HCEC 1CT (cell line): ENCODE data around the gene HBEGF.

Experiments
- DNase-seq: peaks from one replicate; pipeline ENCODE4 v3.0.0-alpha.2; 2017

HBEGF gene, protein sequence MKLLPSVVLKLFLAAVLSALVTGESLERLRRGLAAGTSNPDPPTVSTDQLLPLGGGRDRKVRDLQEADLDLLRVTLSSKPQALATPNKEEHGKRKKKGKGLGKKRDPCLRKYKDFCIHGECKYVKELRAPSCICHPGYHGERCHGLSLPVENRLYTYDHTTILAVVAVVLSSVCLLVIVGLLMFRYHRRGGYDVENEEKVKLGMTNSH

DNA sequence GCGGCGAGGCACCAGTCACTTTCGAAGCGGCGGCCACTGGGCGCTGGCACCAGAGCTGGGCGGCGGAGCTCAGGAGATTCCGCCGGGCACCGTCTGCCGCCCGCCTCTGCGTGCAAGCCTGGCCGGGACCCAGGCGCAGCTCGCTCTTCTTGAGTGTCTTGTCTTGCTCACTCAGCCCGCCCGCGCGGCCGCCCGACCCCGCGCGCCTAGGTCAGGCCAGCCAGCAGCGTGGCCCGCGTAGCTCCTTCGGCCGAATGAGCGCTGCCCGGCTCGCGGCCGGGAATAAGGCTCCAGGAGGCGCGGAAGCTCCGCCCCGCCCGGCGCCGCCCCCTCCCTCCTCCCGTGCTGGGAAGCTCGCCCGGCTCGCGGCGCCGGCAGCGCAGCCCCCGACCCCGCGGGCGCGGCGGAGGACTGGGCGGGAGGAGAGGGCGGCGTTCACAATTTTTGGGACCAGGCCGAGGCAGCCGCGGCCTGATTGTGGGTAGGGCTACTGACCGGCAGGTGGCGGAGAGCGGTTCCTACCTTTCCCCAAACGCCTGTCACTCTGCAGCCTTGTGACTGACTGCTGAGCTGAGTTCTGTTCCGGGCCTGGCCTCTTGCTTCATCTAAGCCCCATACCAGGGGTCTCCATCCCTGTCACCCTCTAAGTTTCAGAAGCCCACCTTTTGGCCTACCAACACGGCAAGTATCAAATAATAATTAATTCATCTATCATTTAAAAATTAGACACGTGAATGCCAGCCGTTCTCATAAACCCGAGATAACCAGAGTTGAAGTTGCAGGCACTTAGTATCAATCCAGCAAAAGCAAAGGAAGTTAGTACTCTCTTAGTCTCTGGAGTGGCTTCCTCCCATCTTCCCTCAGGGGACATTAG lies at the start of gene HBEGF:
HBEGF (minus strand) TSS at position 256 of the 874 bp plus-strand sequence. CDS start 275 bp downstream, outside the sequence.
- peak; percentile 70 for DNase-seq

DNA sequence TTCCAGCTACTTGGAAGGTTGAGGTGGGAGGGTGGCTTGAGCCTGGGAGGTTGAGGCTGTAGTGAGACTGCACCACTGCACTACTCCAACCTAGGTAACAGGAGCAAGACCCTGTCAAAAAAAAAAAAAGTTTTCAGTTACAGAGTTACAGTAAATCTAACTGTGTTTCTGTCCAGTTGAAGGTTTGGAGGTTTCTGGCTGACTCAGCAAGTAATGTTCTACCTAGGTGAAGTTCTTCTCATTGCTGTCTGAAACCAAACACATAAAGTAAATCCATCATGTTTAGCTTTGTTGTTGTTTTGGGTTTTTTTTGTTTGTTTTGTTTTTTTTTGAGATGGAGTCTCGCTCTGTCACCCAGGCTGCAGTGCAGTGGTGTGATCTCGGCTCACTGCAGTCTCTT lies 47.3 kb upstream of the HBEGF start:
- no peak for DNase-seq

DNA sequence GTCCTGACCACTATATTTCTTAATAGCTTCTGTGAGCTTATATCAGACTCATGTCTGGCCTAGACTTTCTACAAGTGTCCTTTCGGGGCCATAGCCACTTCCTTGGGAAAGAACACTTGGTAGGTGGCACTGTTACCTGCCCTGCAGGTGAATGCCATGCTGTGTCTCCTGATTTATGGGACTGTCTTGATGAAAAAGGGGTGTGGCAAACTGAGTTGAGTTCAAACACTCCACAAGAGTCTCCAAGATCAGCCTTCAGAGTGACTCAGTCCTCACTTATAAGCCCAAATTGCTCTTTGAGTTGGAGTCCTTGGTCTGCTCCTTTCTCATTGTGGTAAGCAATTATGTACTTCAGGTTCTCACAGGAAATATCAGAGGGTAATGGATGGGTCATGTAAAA lies 45.3 kb upstream of the HBEGF start:
- no peak for DNase-seq

DNA sequence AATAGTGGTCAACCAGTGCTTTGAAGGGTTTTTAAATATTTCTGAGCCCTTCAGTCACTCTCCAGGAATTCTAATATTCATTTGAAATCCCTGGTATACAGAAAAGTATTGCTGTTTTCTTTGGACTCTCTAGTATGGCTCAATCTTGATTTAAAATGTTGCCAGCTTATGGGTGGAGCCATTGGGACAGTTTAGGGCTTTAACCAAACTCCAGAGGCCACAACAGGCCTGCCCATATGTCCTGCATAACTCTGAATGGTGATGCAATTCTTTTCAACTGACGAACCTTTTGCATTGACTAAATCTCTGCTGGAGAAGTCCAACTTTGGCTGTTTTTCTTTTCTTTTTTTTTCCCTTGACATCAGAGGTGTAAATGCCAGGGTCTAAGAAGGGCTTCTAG lies 44.9 kb upstream of the HBEGF start:
- DNase-seq: peak; percentile 66

DNA sequence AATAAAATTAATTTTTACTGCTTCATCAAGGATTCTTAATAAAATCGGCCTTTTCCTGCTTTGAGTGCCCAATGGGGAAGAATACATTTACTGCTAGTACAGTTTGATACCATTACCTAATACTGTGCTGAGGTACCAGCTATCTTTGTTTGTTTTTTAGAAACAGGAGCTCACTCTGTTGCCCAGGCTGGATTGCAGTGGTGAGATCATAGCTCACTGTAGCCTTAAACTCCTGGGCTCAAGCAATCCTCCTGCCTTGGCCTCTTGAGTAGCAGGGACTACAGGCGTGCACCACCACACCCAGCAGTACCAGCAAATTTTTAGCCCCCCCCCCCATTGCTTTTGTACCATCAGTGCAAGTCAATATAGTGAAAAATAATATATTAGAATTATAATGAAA lies 41.6 kb upstream of the HBEGF start:
- no peak for DNase-seq

DNA sequence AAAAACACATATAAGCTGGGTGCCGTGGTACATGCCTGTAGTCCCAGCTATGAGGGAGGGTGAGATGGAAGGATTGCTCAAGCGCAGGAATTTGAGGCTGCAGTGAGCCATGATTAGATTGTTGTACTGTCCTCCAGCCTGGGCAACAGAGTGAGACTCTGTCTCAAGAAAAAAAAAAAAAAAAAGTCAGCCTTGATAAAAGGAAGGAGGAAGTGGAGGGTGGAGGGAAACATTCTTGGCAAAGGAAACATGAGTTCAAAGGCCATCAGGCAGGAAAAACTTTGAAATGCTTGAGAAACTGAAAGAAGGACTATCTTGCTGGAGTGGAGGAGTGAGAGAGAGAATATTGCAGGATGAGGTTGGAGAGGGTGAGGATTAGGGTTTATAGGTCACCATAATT lies 36.9 kb upstream of the HBEGF start:
- DNase-seq: no peak

DNA sequence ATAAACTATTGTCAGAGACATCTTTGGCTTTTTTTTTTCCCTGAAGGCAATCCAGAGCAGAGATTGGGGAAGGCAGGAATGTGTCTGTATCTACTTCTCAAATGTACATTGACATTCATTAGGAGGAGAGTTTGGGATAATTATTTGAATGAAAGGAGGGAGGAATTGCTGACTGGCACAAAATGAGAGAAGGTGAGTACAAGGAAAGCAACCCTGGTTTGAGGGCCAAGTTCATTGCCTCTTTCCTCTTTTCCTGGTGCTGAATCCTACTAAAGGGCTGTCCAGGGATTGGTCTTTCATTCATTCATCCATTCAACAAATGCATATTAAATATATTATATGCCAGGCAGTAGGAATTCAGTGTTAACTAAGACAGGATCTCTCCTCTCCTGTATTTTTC lies 36.5 kb upstream of the HBEGF start:
- no peak for DNase-seq

DNA sequence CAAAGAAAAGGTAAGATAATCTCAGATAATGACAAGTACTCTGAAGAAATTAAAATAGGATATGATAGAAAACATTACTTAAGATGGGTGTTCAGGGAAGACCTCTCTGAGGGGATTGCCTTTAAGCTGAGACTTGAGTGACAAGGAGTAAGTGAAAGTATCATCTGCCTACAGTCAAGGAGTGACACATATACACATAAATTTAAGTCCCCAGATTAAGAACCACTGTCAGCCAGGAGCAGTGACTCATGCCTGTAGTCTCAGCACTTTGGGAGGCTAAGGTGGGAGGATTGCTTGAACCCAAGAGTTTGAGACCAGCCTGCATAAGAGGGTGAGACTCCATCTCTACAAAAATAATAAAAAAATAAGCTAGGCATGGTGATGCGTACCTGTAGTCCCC lies 35.6 kb upstream of the HBEGF start:
- DNase-seq: no peak

DNA sequence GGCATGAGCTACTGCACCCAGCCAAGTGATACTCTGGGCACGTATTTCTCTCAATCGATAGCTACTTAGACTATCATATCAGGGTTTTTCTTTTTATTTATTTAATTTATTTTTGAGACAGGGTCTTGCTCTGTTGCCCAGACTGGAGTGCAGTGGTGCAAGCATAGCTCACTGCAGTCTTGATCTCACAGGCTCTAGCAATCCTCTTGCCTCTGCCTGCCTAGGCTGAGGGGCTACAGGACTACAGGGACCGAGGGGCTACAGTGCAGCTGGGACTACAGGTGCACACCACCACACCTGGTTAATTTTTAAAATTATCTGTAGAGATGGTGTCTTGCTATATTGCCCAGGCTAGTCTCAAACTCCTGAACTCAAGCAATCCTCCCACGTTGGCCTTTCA lies 34.9 kb upstream of the HBEGF start:
- no peak for DNase-seq

DNA sequence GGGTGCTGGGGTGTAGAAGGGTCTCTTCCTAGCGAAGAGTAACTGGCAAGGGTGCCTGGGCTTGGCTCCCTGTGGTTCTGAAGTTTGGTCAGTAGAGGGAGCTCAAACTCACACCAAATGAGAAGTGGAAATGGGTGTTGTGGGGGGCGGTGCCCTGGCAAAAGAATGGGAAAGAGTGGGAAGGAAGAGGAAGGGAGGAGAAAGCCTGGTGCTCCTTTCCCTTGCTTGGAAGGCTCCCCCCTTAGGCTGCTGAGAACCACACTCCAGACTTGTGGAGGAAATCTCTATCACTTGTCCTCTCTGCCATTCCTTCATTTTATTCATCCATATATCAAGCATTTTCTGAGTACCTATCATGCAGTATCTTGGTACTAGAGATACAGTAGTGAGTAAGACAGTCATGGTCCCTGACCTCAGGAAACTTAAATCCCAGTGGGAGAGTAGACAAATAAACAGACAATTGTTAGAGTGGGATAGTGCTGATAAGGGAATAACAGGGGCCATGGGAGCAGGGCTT lies 26.6 kb upstream of the HBEGF start:
- peak; percentile 62 for DNase-seq

DNA sequence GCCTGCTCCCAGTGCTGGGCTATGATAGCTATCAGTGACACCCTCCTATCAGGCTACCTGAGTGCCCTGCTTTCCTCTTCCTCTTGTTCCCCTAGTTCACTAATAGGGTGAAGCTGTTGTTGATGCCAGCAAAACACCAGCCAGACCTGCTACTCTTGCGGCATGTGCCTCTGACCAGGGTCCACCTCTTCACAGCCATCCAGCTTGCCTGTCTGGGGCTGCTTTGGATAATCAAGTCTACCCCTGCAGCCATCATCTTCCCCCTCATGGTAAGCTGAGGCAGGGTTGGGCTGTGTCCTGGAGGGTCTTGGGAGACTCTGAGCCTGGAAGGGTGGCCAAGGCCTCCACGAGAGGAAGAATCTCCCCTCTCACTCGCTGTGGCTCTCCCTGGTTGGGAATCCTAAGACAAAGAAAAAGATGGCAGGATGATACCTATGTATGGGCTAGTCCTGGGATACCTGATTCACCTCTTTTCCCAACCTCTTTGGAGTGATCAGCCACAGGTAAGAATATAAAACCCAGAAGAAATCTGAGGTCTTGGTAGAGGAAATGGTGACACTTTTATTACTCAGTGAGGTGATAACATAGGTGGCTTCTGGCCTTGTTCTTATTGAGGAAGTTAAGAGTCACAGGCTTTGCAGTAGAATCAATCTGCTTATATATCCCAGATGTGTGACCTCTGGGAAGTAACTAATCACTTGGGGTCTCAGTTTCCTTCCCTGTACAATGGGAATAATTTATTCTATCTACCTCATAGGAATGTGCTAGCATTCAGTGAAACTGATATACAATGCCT lies 25.2 kb upstream of the HBEGF start:
- DNase-seq: no peak

DNA sequence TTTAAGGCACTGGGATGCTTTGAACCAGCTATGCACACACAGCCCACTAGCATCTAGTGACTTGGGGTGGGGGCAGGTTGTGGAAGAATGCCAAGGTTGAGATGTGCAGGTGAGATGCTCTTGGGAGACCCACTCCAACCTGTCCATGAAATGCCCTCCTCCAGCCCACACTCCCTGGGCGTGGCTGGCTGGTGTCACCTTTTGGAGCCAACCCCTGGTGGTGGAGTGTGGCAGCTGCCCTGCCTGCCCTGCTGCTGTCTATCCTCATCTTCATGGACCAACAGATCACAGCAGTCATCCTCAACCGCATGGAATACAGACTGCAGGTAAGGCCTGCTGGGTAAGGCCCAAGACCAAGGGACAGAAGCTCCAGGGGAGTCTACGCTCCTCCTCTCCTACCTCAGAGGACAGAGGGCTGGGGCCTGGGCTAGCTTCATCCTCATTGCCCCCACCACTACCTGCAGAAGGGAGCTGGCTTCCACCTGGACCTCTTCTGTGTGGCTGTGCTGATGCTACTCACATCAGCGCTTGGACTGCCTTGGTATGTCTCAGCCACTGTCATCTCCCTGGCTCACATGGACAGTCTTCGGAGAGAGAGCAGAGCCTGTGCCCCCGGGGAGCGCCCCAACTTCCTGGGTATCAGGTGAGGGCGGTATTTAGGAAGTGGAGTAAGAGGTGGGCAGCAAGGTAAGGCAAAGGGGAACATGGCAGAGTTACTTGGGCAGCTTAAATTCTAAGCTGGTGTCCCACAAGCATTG lies 21.0 kb upstream of the HBEGF start:
- no peak for DNase-seq

DNA sequence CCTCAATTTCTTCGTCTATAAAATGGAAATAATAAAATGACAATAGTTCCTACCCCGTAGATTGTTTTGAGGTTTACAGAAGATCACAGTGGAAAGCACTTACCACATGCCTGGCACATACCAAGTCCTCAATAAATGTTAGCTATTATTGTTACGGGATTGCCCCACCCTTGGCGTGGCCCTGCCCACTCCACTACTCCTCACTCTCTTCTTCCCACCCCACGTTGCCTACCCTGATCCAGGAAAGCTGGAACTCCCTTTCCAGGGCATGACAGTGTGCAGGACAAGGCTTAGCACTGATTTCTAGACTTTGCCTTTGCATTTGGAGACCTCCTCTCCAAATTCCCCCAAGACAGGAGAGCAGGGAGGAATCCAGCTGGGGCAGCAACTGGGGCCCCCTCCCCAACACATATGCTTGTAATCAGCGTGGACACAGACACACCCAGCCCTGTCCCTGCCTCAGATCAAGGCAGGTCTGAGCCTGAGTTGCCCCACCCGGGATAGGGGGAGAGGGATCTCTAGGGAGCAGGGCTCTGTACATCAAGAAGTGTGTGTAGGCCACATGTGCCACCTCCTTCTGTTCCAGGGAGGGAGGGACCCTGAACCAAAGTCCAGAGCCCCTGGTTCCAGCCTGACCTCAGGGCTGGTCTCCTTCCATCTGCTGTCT lies 20.3 kb upstream of the HBEGF start:
- no peak for DNase-seq

DNA sequence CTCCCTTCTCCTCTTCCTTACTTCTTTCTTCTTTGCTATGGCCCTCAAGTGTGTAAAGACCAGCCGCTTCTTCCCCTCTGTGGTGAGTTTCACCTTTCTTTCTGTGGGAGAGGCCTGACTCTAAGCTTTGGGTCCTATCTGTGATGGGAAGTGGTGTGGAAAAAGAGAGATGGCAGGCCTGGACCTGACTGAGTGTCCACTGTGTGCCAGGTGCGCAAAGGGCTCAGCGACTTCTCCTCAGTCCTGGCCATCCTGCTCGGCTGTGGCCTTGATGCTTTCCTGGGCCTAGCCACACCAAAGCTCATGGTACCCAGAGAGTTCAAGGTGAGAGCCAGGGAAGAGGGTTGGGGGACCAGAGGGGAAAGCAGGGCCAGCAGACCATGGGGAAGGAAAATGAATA lies 19.5 kb upstream of the HBEGF start:
- DNase-seq: no peak

DNA sequence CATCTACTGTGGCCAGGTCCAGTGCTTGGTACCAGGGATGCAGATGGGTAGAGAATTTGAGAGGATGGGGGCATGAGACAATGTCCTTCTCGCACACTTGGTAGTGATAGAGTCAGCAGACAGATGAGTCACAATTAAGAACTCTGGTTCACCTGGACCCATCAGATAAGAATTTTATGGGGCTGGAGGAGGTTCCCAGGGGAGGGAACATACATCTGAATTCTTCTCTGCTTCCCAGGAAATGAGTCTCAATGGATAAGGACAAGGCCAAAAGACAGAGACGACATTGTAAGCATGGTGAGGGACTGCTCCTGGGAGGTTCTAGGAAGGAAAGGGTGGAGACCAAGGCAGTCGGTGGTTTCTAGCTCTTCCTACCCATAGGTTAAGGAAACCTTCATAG lies 18.9 kb upstream of the HBEGF start:
- DNase-seq: no peak

DNA sequence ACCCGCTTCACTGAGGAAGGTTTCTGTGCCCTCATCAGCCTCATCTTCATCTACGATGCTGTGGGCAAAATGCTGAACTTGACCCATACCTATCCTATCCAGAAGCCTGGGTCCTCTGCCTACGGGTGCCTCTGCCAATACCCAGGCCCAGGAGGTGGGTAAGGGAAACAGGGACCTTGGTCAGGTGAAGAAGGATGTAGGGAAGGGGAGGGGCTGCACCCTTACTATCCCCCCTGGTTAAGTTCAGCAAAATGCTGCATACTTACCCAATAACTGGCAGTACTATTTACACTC lies 18.0 kb upstream of the HBEGF start:
- DNase-seq: no peak

DNA sequence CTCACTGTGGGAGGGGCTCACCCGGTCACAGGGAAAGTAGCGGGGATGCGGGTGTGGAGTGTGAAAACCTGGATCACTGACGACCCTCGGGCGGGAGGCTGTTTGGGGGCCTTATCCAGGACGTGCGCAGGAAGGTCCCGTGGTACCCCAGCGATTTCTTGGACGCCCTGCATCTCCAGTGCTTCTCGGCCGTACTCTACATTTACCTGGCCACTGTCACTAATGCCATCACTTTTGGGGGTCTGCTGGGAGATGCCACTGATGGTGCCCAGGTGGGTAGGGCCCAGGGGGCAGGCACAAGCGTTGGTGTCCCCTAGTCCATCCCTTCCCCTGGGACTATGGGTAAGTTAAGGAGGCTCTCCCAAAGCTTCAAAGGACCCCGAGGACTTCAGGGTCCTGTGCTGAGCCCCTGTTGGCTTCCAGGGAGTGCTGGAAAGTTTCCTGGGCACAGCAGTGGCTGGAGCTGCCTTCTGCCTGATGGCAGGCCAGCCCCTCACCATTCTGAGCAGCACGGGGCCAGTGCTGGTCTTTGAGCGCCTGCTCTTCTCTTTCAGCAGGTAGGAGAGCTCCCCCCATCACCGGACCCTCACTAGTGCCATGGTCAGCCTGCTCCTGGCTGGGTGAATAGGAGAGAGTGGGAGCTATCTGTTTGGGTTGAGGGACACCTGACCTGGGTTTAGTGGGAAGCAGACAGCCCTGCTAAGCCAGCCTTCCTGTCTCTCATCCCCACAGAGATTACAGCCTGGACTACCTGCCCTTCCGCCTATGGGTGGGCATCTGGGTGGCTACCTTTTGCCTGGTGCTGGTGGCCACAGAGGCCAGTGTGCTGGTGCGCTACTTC lies 17.4 kb upstream of the HBEGF start:
- DNase-seq: no peak

DNA sequence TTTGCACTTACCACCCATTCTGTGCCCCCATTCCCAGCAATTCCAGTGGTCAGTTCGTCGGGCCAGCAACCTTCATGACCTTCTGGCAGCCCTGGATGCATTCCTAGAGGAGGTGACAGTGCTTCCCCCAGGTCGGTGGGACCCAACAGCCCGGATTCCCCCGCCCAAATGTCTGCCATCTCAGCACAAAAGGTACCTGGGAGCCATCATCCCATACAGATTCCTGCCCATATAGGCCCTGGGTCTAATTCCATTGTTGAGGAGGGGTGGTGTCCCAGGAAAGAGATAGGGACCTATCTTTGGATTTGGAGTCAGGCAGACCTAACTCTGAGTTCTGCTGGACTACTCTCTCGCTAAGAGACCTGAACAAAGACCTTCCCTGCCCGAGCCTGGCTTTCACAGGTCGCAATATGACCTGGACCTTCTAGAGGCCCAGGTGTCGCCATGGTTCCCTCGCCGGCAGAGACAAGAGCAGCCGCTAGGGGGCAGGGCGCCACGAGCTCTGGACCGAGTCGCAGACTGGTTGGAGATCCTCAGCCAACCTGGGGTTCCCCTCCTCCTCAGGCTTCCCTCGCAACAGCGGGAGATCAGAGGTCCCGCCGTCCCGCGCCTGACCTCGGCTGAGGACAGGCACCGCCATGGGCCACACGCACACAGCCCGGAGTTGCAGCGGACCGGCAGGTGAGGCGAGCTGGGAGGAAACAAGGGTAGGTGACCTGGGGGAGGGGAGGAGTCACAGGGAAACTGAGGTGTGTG lies 16.6 kb upstream of the HBEGF start:
- peak; percentile 44 for DNase-seq

DNA sequence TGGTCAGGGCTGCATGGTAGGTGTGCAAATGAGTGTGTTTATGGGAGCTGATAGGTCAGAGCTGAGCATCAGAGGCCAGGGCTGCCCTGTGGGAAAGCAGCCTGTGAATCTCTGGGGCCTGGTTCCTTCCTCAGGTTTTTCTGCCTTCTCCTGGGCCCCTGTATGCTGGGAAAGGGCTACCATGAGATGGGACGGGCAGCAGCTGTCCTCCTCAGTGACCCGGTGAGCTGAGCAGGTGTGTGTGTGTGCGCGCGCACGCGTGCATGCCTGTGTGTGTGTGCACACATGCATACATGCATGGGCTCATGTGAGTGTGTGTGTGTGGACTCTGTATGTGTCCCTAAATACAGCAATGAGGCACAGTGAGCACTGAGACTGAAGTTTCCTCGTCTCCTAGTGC lies 15.9 kb upstream of the HBEGF start:
- DNase-seq: no peak

DNA sequence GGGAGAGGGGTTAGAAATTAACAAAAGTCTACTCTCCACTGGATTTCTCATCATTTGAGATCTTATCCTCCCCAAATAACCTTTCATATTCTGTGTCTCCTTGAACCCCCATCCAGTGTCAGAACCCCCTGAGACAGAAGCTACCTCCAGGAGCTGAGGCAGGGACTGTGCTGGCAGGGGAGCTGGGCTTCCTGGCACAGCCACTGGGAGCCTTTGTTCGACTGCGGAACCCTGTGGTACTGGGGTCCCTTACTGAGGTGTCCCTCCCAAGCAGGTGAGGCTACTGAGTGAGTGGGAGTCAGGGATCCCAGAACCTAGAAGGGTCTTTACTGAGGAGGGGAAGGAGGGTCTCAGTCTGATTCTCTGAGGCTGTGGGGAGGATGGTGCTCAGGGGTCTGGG lies 15.5 kb upstream of the HBEGF start:
- DNase-seq: no peak
